GM12872 (cell line): ENCODE measurements around the gene ADM2.

Source experiments
- CTCF ChIP-seq: IDR thresholded peaks from 3 replicates; pipeline ENCODE4 v1.5.1; 2011; ENCODE audit warnings: low read depth, mild to moderate bottlenecking, low read length, moderate library complexity; ENCODE audit not compliant: insufficient read depth

The ADM2 gene

GRCh38 chr22:50437511-50438304, 43.6 kb upstream of the ADM2 start:
- no peak for TF ChIP-seq CTCF

GRCh38 chr22:50438305-50439275, 42.8 kb upstream of the ADM2 start:
- TF ChIP-seq CTCF: no peak

GRCh38 chr22:50439314-50439870, 42.0 kb upstream of the ADM2 start:
- TF ChIP-seq CTCF: no peak

- no peak for TF ChIP-seq CTCF
These were observed 41.4 kb upstream of the ADM2 start for GRCh38 chr22:50439871-50440331.

- no peak for TF ChIP-seq CTCF
These were observed 40.6 kb upstream of the ADM2 start for GRCh38 chr22:50440544-50441249.

- no peak for TF ChIP-seq CTCF
These were observed 39.8 kb upstream of the ADM2 start for GRCh38 chr22:50441428-50441993.

GRCh38 chr22:50443197-50443596, 38.1 kb upstream of the ADM2 start:
- TF ChIP-seq CTCF: no peak
